SK-N-SH treated with all-trans-retinoic acid at 6 μM for 48 hours (cell line): ENCODE measurements around the gene AUTS2.

ENCODE experiments used
- ATAC-seq: fragments of 200-7000 bp; cut with Tn5 transposase; 3 replicates; pipeline ENCODE4 v1.9.1; 2020; ENCODE audit warnings: mild to moderate bottlenecking, moderate library complexity
- CSDC2 ChIP-seq: fragments of 250-450 bp; sonication (Bioruptor Pico); IDR thresholded peaks from 2 replicates; pipeline ENCODE4 v1.5.0; 2020; ENCODE audit warnings: mild to moderate bottlenecking, moderate library complexity
- ESRRG ChIP-seq: fragments of 250-450 bp; sonication (Bioruptor Pico); IDR thresholded peaks from 2 replicates; pipeline ENCODE4 v1.6.1; 2021; ENCODE audit warnings: mild to moderate bottlenecking
- GLIS3 ChIP-seq: fragments of 250-450 bp; sonication (Bioruptor Pico); IDR thresholded peaks from 2 replicates; pipeline ENCODE4 v1.5.0; 2020; ENCODE audit warnings: mild to moderate bottlenecking, moderate library complexity
- ISL1 ChIP-seq: fragments of 250-450 bp; sonication (Bioruptor Pico); IDR thresholded peaks from 2 replicates; pipeline ENCODE4 v2.1.2; 2022; ENCODE audit warnings: mild to moderate bottlenecking, moderate library complexity
- OSR1 ChIP-seq: fragments of 250-450 bp; sonication (Bioruptor Pico); IDR thresholded peaks from 2 replicates; pipeline ENCODE4 v1.8.0; 2022; ENCODE audit warnings: moderate library complexity, mild to moderate bottlenecking, inconsistent platforms
- PATZ1 ChIP-seq: fragments of 250-450 bp; sonication (Bioruptor Pico); IDR thresholded peaks from 2 replicates; pipeline ENCODE4 v1.8.0; 2020; ENCODE audit warnings: mild to moderate bottlenecking, moderate library complexity, borderline replicate concordance
- POU6F1 ChIP-seq: fragments of 250-450 bp; sonication (Bioruptor Pico); IDR thresholded peaks from 2 replicates; pipeline ENCODE4 v1.8.0; 2021; ENCODE audit warnings: low read depth, mild to moderate bottlenecking, moderate library complexity, borderline replicate concordance
- PPARA ChIP-seq: fragments of 250-450 bp; sonication (Bioruptor Pico); IDR thresholded peaks from 2 replicates; pipeline ENCODE4 v1.5.0; 2020; ENCODE audit warnings: mild to moderate bottlenecking, borderline replicate concordance
- RARB ChIP-seq: fragments of 250-450 bp; sonication (Bioruptor Pico); IDR thresholded peaks from 2 replicates; pipeline ENCODE4 v1.8.0; 2021; ENCODE audit warnings: mild to moderate bottlenecking, moderate library complexity
- SNAI2 ChIP-seq: fragments of 250-450 bp; sonication (Bioruptor Pico); IDR thresholded peaks from 2 replicates; pipeline ENCODE4 v1.5.0; 2020; ENCODE audit warnings: mild to moderate bottlenecking, moderate library complexity
- TCF4 ChIP-seq: fragments of 250-450 bp; sonication (Bioruptor Pico); IDR thresholded peaks from 2 replicates; pipeline ENCODE4 v1.8.0; 2021; ENCODE audit warnings: mild to moderate bottlenecking, moderate library complexity, borderline replicate concordance
- TOX ChIP-seq: fragments of 250-450 bp; sonication (Bioruptor Pico); IDR thresholded peaks from 2 replicates; pipeline ENCODE4 v1.8.0; 2021; ENCODE audit warnings: mild to moderate bottlenecking, moderate library complexity, borderline replicate concordance
- TSHZ2 ChIP-seq: fragments of 250-450 bp; sonication (Bioruptor Pico); IDR thresholded peaks from 2 replicates; pipeline ENCODE4 v1.5.0; 2020; ENCODE audit warnings: mild to moderate bottlenecking, moderate library complexity
- ZC3H10 ChIP-seq: fragments of 250-450 bp; sonication (Bioruptor Pico); IDR thresholded peaks from 2 replicates; pipeline ENCODE4 v1.5.1; 2021; ENCODE audit warnings: mild to moderate bottlenecking, moderate library complexity
- ZFP3 ChIP-seq: fragments of 250-450 bp; sonication (Bioruptor Pico); IDR thresholded peaks from 2 replicates; pipeline ENCODE4 v1.5.0; 2020; ENCODE audit warnings: mild to moderate bottlenecking, moderate library complexity
- ZFP30 ChIP-seq: fragments of 450-650 bp; formaldehyde crosslinking; IDR thresholded peaks from 2 replicates; pipeline ENCODE4 v1.5.0; 2022; ENCODE audit warnings: mild to moderate bottlenecking, moderate library complexity
- ZNF565 ChIP-seq: fragments of 450-650 bp; formaldehyde crosslinking; conservative IDR thresholded peaks from 2 replicates; pipeline ENCODE4 v1.5.0; 2020; ENCODE audit warnings: low read depth, mild to moderate bottlenecking, moderate library complexity
- ZNF70 ChIP-seq: fragments of 450-650 bp; formaldehyde crosslinking; IDR thresholded peaks from 2 replicates; pipeline ENCODE4 v1.5.0; 2020; ENCODE audit warnings: mild to moderate bottlenecking, moderate library complexity
- ZNF8 ChIP-seq: fragments of 450-650 bp; formaldehyde crosslinking; IDR thresholded peaks from 2 replicates; pipeline ENCODE4 v1.5.0; 2020; ENCODE audit warnings: mild to moderate bottlenecking, moderate library complexity

AUTS2 gene

GRCh38 chr7:70313271-70313670 lies 715.0 kb downstream of the AUTS2 start (continued):
- TF ChIP-seq SNAI2 (CRISPR knock-in tag): no peak
- no peak for TF ChIP-seq RARB (CRISPR knock-in tag)
- no peak for TF ChIP-seq ESRRG (CRISPR knock-in tag)
- no peak for TF ChIP-seq OSR1
- TF ChIP-seq ZNF565 (CRISPR knock-in tag): no peak
- no peak for TF ChIP-seq ZFP30
- TF ChIP-seq TCF4 (CRISPR knock-in tag): no peak
- no peak for TF ChIP-seq ZFP3 (CRISPR knock-in tag)

- no peak for ATAC-seq
- no peak for TF ChIP-seq ZFP30
Measured at GRCh38 chr7:70313687-70314086, 715.4 kb downstream of the AUTS2 start.

- no peak for ATAC-seq
- TF ChIP-seq ISL1 (CRISPR knock-in tag) (no peak), PATZ1 (CRISPR knock-in tag) (no peak), RARB (CRISPR knock-in tag) (no peak), ESRRG (CRISPR knock-in tag) (no peak), GLIS3 (CRISPR knock-in tag) (no peak), PPARA (CRISPR knock-in tag) (no peak), ZNF565 (CRISPR knock-in tag) (no peak), CSDC2 (CRISPR knock-in tag) (no peak), ZC3H10 (no peak), ZFP30 (no peak), OSR1 (no peak), SNAI2 (CRISPR knock-in tag) (no peak)
Measured at GRCh38 chr7:70314221-70314620, 715.9 kb downstream of the AUTS2 start.

- TF ChIP-seq ZC3H10 (no peak), TSHZ2 (CRISPR knock-in tag) (no peak), SNAI2 (CRISPR knock-in tag) (no peak), ZNF8 (CRISPR knock-in tag) (no peak), ESRRG (CRISPR knock-in tag) (no peak), ZNF565 (CRISPR knock-in tag) (no peak), ZFP3 (CRISPR knock-in tag) (no peak), CSDC2 (CRISPR knock-in tag) (no peak), GLIS3 (CRISPR knock-in tag) (no peak), POU6F1 (CRISPR knock-in tag) (no peak), ISL1 (CRISPR knock-in tag) (no peak), TOX (CRISPR knock-in tag) (no peak), PATZ1 (CRISPR knock-in tag) (no peak), ZNF70 (CRISPR knock-in tag) (no peak), ZFP30 (no peak)
- TF ChIP-seq, all 23 proteins: peak for 0
- no peak for ATAC-seq
Measured at GRCh38 chr7:70316745-70317144, 718.5 kb downstream of the AUTS2 start.
